ENCODE data around the gene RHBDF1. TPM values are rescaled to one million over a fixed set of nuclear protein-coding genes. Genes with fewer than 3 reads are reported as not detected.

Gene RHBDF1
- polyA plus RNA-seq, 1 donor from 2014 or later = 0.21 TPM

DNA sequence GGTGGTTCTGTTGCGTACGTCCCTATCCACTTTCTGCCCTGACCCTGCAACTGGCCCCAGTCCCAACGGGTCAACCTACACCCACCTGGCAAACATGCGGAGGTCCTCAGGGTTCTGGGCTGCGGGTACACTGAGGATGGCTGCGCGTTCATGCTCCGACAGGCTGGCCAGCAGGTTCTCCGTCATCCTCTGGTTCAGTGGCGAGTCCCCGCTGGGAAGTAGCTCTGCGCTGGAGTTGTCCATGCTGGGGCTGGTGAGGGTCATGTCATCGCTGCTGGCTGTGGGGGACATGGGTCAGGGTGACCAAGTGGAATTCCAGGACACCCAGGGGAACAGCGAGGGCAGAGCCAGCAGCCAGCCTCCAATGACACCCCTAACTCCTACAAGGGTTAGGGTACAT lies 16.2 kb upstream of the RHBDF1 start:
- Histone ChIP-seq H3F3A (ENCODE audit: insufficient read depth, low read length, poor library complexity, severe bottlenecking) (no peaks in the 10 kb centered on the region), H3K9me2 (ENCODE audit: insufficient read depth, low read length) (no peaks in the 10 kb centered on the region), H3K27ac (ENCODE audit: low read length) (no peak overlapping the region), H2AFZ (ENCODE audit: low read depth, low read length) (no peak overlapping the region), H3K4me3 (ENCODE audit: low read length) (no peak overlapping the region), H4K20me1 (ENCODE audit: insufficient read depth) (no peaks in the 10 kb centered on the region), H3K36me3 (ENCODE audit: insufficient read depth, low read length) (peaks cover 7% of the 10 kb centered on the region), H3K9ac (ENCODE audit: low read length) (no peak overlapping the region), H3K79me2 (replicated peaks; ENCODE audit: insufficient read depth, low read length) (no peaks in the 10 kb centered on the region), H3K27me3 (ENCODE audit: insufficient read depth, low read depth, low read length) (no peaks in the 10 kb centered on the region), H3K9me3 (ENCODE audit: low read length) (no peaks in the 10 kb centered on the region), H3K4me2 (ENCODE audit: low read length) (no peak overlapping the region)
- no peak for TF ChIP-seq POLR2AphosphoS5 (IDR thresholded peaks at IDR 0.05)
- no peak for TF ChIP-seq MXI1 (conservative IDR thresholded peaks at IDR 0.05; ENCODE audit: poor library complexity, severe bottlenecking)
- TF ChIP-seq EZH2 (IDR thresholded peaks at IDR 0.05; ENCODE audit: borderline replicate concordance, insufficient read depth, low read length, poor library complexity, severe bottlenecking) = no peak
- no peak for TF ChIP-seq TAF1 (IDR thresholded peaks at IDR 0.05; ENCODE audit: low read depth)
- TF ChIP-seq, protein P1, sequence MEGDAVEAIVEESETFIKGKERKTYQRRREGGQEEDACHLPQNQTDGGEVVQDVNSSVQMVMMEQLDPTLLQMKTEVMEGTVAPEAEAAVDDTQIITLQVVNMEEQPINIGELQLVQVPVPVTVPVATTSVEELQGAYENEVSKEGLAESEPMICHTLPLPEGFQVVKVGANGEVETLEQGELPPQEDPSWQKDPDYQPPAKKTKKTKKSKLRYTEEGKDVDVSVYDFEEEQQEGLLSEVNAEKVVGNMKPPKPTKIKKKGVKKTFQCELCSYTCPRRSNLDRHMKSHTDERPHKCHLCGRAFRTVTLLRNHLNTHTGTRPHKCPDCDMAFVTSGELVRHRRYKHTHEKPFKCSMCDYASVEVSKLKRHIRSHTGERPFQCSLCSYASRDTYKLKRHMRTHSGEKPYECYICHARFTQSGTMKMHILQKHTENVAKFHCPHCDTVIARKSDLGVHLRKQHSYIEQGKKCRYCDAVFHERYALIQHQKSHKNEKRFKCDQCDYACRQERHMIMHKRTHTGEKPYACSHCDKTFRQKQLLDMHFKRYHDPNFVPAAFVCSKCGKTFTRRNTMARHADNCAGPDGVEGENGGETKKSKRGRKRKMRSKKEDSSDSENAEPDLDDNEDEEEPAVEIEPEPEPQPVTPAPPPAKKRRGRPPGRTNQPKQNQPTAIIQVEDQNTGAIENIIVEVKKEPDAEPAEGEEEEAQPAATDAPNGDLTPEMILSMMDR (IDR thresholded peaks at IDR 0.05; ENCODE audit: poor library complexity, severe bottlenecking) = no peak
- TF ChIP-seq, protein P2, sequence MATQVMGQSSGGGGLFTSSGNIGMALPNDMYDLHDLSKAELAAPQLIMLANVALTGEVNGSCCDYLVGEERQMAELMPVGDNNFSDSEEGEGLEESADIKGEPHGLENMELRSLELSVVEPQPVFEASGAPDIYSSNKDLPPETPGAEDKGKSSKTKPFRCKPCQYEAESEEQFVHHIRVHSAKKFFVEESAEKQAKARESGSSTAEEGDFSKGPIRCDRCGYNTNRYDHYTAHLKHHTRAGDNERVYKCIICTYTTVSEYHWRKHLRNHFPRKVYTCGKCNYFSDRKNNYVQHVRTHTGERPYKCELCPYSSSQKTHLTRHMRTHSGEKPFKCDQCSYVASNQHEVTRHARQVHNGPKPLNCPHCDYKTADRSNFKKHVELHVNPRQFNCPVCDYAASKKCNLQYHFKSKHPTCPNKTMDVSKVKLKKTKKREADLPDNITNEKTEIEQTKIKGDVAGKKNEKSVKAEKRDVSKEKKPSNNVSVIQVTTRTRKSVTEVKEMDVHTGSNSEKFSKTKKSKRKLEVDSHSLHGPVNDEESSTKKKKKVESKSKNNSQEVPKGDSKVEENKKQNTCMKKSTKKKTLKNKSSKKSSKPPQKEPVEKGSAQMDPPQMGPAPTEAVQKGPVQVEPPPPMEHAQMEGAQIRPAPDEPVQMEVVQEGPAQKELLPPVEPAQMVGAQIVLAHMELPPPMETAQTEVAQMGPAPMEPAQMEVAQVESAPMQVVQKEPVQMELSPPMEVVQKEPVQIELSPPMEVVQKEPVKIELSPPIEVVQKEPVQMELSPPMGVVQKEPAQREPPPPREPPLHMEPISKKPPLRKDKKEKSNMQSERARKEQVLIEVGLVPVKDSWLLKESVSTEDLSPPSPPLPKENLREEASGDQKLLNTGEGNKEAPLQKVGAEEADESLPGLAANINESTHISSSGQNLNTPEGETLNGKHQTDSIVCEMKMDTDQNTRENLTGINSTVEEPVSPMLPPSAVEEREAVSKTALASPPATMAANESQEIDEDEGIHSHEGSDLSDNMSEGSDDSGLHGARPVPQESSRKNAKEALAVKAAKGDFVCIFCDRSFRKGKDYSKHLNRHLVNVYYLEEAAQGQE (IDR thresholded peaks at IDR 0.05; ENCODE audit: borderline replicate concordance) = no peak
- no peak for TF ChIP-seq EP300 (conservative IDR thresholded peaks at IDR 0.05; ENCODE audit: poor library complexity, severe bottlenecking)
- no peak for TF ChIP-seq SMC3 (conservative IDR thresholded peaks at IDR 0.05; ENCODE audit: poor library complexity)
- TF ChIP-seq RAD21 (conservative IDR thresholded peaks at IDR 0.05) = no peak

DNA sequence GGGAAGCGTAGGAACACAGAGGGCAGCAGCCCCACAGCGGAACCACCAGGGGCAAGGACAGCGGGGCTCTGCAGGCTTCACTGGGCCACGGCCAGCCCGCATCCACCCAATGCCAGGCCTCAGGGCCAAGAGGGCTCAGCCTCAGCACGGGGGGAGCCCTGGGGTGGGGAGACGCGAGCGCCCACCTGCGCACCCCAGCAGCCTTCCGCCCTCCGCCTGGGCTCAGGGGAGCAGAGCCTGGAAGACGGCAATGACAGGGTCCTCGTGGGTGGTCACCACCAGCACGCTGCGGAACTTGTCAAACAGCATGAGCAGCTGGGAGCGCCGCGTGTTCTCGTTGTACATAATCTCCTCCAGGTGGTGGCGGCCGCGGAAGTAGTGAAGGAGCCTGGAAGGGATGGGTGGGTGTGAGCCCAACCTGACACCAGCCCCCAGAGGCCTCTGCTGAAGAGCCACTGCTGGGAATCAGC lies 14.1 kb upstream of the RHBDF1 start:
- H3K4me2 ChIP-seq (ENCODE audit: low read length) = no peak overlapping the region
- H3K9ac ChIP-seq (ENCODE audit: low read length) = no peak overlapping the region
- no peak for TF ChIP-seq SMC3 (conservative IDR thresholded peaks at IDR 0.05; ENCODE audit: poor library complexity)
- TF ChIP-seq TAF1 (IDR thresholded peaks at IDR 0.05; ENCODE audit: low read depth) = no peak
- TF ChIP-seq POLR2AphosphoS5 (IDR thresholded peaks at IDR 0.05) = no peak
- TF ChIP-seq EP300 (conservative IDR thresholded peaks at IDR 0.05; ENCODE audit: poor library complexity, severe bottlenecking) = no peak
- TF ChIP-seq, protein P2 (IDR thresholded peaks at IDR 0.05; ENCODE audit: borderline replicate concordance) = no peak
- TF ChIP-seq MXI1 (conservative IDR thresholded peaks at IDR 0.05; ENCODE audit: poor library complexity, severe bottlenecking) = no peak
- TF ChIP-seq, protein P1 (IDR thresholded peaks at IDR 0.05; ENCODE audit: poor library complexity, severe bottlenecking) = no peak
- TF ChIP-seq RAD21 (conservative IDR thresholded peaks at IDR 0.05) = no peak
- TF ChIP-seq EZH2 (IDR thresholded peaks at IDR 0.05; ENCODE audit: borderline replicate concordance, insufficient read depth, low read length, poor library complexity, severe bottlenecking) = no peak
- H3F3A ChIP-seq (ENCODE audit: insufficient read depth, low read length, poor library complexity, severe bottlenecking) = no peaks in the 10 kb centered on the region
- H3K79me2 ChIP-seq (replicated peaks; ENCODE audit: insufficient read depth, low read length) = no peaks in the 10 kb centered on the region
- H3K36me3 ChIP-seq (ENCODE audit: insufficient read depth, low read length) = peaks cover 7% of the 10 kb centered on the region
- no peak overlapping the region for H3K4me3 ChIP-seq (ENCODE audit: low read length)
- no peak overlapping the region for H2AFZ ChIP-seq (ENCODE audit: low read depth, low read length)
- no peak overlapping the region for H3K27ac ChIP-seq (ENCODE audit: low read length)
- no peaks in the 10 kb centered on the region for H3K9me2 ChIP-seq (ENCODE audit: insufficient read depth, low read length)
- H3K27me3 ChIP-seq (ENCODE audit: insufficient read depth, low read depth, low read length) = no peaks in the 10 kb centered on the region
- H4K20me1 ChIP-seq (ENCODE audit: insufficient read depth) = no peaks in the 10 kb centered on the region
- H3K9me3 ChIP-seq (ENCODE audit: low read length) = no peaks in the 10 kb centered on the region
